Ammon's horn (tissue), 1 donor: ENCODE measurements around the gene C10orf95.
A peak's percentile ranks its signal among the peaks of the same experiment; 100 is the strongest.
"Not testable (repeated sequence)": the region's sequence is repeated elsewhere in the genome, so short reads cannot be mapped to it uniquely, and the experiment has no call there.

Experiments used
- DNase-seq: peaks from one replicate; pipeline ENCODE4 v3.0.0-alpha.2; 2016; ENCODE audit warnings: low spot score

C10orf95 gene

DNA sequence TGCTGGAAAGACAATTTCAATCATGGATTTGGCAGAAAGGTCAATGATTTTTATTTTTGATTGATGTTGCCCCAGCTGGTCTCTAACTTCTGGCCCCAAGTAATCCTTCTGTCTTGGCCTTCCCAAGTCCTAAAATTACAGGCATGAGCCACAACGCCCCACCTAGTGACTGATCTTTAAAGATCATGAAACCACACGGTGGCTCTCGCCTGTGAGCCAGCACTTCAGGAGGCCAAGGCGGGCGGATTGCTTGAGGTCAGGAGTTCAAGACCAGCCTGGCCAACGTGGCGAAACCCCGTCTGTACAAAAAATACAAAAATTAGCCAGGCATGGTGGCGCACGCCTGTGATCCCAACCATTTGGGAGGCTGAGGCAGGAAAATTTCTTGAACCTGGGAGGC lies 12.6 kb upstream of the C10orf95 start:
- DNase-seq: no peak

DNA sequence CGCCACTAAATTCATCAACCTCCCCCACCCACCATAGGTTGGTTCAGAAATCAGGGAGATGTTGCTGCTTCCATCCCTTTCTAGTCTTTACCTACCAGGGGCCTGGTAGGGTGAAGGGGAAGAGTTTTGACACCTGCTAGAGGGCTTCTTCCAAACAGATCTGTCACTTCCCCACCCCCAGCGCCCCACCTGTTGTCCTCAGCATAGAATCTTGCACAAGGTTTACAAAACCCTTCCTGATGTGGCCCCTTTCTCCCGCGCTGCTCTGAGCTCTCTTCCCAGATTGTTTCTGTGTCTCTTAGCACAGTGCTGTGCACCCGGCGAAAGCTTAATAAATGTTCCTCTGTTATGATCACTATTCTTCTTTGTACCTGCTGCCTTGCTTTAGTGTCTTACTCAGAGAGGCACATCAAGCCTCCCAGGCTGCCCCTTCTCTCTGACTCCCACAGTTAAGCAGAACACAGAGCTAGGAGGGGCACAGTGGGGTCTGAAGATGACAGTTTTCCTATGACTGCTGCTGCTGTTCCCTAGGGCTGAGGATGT lies 11.2 kb upstream of the C10orf95 start:
- no peak for DNase-seq

- peak; percentile 91 for DNase-seq
Measured at GRCh38 chr10:102461187-102462054, 10.1 kb upstream of the C10orf95 start.

DNA sequence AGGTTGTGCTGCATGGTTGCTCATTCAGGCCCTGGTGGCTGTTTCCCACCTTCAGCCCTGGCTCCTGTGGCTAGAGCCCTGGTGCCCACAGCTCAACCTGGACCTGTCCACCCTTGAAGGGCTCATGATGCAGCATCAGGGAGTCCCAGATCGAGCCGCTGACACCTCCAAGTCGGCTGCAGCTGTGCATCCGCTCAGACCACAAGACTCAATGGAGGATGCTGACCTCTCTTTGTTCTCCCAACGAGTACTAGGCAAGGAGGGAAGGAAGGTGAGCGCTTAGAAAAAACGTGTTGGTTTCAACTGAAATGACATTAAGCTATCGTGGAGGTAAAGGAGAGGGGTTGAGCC lies 9.5 kb upstream of the C10orf95 start:
- no peak for DNase-seq

DNA sequence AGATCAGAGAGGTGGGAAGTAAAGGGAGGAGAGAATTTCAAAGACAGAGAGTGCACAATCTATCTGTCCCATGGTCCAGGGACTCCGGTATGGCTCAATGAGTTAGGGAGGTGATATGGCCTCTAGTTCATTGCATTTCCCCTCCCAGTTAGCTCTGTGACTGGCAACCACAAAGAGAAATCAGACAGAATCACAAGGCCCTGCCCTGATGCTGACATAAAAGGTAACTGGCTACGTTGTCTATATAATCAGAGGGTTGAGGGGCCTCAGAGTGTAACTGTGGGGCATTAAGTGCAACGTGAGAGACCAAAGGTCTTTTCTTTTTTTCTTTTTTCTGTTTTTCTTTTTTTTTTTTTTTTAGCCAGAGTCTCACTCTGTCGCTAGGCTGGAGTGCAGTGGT lies 7.3 kb upstream of the C10orf95 start:
- DNase-seq: no peak

DNA sequence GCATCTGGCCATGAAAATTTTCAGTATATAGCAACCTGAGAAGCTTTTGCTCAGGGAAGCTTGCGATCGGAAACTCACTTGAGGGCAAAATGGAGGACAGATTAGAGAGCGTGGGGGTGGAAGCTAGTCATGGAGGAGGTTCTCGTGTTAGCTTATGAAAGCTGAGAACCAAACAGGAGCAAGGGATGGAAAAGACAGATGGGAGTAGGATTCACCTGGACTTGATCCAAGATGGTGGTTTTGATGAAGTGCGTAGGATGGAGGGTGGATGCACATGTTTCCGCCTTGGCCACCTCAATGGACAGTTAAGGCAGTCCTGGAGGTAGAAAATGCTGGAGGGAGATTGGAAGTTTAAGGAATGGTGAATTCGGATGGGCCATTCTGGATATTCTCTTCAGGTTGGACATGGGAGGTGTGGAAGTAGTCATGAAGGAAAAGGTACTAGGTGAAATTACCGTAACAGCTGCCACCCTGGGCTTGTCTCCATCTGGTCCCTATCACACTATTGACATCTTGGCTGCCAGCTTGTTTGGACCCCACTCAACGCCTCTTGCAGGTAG lies 6.3 kb upstream of the C10orf95 start:
- DNase-seq: no peak

- no peak for DNase-seq
Measured at GRCh38 chr10:102455893-102456471, 4.6 kb upstream of the C10orf95 start.

DNA sequence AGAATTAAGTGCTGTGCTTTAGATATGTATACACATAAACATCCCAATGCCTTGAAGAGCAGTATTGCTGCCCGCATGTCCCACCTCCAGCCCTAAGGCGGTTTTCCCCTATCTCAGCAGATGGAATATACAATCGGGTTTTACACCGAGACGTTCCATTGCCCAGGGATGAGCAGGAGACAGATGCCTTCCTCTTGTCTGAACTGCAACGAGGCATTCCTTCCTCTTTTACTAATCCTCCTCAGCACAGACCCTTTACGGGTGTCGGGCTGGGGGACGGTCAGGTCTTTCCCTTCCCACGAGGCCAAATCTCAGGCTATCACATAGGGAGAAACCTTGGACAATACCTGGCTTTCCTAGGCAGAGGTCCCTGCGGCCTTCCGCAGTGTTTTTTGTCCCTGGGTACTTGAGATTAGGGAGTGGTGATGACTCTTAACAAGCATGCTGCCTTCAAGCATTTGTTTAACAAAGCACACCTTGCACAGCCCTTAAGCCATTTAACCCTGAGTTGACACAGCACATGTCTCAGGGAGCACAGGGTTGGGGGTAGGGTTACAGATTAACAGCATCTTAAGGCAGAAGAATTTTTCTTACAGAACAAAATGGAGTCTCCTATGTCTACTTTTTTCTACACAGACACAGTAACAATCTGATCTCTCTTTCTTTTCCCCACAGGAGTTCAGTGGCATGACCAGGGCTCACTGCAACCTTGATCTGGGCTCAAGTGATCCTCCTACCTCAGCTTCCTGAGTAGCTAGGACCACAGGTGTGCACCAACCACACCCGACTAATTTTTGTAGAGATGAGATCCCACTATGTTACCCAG lies 3.5 kb upstream of the C10orf95 start:
- DNase-seq: not testable (repeated sequence)

GRCh38 chr10:102453502-102453901 lies 2.2 kb upstream of the C10orf95 start:
- no peak for DNase-seq

- DNase-seq: peak; percentile 76
Measured at GRCh38 chr10:102452672-102453340, 1.5 kb upstream of the C10orf95 start.

DNA sequence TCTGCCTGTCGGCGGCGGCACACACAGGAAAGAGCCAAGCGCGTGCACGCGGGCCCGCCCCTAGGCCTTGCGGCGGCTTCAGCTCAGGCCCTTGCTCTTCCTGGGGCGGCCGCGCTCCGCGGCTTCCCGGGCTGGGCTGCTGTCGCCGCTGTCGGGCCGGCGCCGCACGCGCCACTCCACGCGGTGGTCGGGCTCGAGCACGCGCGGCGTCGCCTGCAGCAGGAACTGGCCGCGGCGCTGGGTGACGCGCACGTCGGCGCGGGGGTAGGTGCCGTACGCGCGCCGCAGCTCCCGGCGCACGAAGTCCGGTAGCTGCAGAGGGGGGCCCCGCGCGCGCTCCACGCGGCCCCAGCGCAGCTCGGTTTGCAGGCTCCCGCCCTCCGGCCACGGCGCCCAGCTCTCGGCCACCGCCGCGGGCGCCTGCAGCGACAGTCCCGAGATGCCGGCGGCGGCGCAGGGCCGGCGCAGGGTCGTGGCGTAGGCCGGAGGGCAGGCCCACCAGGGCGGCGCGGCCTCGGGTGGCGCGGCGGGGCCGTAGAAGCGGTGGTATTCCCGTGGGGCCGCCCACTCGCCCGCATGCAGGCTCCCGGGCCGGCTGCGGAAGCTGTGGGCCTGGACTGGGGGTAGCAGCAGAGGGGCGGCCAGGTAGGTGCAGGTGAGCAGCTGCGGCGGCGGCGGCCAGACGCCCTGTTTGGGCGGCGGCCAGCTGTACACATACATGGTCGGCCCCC lies 804 bp downstream of the C10orf95 start:
- peak; percentile 90 for DNase-seq

DNA sequence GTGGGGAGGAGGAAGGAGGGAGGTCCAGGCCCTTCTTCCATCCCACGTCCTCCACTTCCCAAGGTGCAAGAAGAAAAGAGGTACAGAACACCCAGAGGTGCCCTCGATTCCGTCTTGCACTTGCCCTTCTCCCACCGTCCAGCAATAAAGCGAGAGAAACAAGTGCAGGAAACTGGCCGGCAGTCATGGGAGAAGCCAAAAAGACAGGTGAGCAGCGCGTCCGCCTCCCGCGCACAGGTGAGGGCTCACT lies 1.3 kb downstream of the C10orf95 start:
- DNase-seq: peak; percentile 44

DNA sequence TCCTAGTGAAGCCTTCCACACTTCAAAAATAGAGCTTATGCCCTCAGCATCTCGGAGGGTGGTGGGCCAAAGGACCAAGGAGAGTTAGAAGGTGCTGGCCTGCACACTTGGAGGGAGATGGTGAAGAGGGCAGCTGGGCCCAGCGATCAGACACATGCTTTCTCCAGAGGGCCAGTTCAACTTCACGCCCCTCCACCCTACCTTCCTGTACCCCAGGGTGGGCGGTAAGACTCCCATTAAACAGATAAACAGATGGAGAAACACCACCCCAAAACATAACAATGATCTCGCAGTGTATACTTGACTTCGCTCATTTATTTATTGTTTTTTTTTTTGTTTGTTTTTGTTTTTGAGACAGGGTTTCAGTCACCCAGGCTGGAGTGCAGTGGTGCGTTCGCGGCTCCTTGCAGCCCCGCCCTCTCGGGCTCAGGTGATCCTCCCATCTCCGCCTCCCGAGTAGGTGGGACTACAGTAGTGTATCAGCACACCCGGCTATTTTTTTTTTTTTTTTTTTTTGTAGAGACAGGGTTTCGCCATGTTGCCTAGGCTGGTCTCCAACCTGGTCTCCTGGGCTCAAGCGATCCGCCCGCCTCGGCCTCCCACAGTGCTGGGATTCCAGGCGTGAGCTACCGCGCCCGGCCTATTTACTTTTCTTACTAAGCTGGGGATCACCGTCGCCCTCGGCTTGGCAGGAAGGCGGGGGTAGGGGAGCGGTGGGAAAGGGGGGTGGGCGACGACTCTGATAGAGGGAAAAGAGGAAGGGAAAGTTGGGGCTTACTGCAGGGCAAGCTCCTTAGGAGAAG lies 1.8 kb downstream of the C10orf95 start:
- peak; percentile 63 for DNase-seq

DNA sequence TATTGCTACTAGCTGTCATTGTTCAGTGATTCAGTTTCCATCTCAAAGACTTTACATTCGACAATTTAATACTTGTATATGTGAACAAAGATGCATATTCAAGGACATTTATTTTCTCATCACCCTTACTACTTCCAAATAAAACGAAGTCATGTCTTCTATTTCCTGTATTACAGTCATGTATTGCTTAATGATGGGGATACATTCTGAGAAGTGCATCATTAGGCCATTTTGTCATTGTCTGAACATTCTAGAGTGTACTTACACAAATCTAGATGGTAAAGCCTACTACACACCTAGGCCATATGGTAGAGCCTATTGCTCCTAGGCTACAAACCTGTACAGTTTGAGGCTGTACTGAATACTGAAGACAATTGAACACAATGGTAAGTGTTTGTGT lies 6.5 kb downstream of the C10orf95 start:
- no peak for DNase-seq

- DNase-seq: no peak
Measured at GRCh38 chr10:102438374-102438773, 13.0 kb downstream of the C10orf95 start.

DNA sequence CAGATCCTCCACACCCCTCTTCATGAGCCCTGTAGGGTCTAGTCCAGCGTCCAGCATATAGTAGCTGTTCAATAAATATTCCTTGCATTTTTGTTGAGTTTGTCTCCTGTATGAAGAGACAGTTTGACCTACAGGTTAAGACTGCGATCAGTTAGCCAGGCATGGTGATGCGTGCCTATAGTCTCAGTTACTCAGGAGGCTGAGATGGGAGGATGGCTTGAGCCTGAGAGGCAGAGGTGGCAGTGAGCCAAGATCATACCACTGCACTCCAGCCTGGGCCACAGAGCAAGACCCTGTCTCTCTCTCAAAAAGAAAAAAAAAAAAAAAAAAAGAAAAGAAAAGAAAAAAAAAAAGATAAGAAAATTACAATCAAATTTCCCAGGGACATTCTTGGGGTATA lies 13.8 kb downstream of the C10orf95 start:
- no peak for DNase-seq

DNA sequence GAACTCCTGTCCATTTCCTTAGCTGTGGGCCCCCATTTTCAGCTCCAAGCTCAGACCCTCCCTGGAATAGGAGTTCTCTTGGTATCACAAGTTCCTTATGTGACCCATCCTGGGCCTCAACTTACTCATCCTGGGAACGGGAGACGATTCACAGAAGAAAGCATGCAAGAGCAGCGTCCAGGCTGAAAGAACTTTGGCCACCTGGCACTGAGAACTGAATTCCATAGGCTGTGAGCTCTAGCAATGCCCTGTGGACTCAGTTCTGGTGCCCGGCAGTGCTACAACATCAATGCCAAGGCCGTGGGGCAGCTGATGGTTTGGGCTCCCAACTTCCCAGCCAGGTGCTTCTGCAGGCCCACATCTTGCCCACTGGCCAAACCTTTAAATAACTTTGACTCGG lies 15.0 kb downstream of the C10orf95 start:
- DNase-seq: no peak

- DNase-seq: no peak
Measured at GRCh38 chr10:102435529-102436233, 15.7 kb downstream of the C10orf95 start.

- no peak for DNase-seq
Measured at GRCh38 chr10:102435133-102435497, 16.2 kb downstream of the C10orf95 start.
